GM18909 (cell line): Measurements from ENCODE around the gene DNASE1L1.

ENCODE experiments used
- ATAC-seq: cut with Tn5 transposase; IDR thresholded peaks from one replicate; pipeline ENCODE4 v1.9.1; 2021; ENCODE audit warnings: mild to moderate bottlenecking; ENCODE audit not compliant: unreplicated experiment, poor library complexity

Gene DNASE1L1

GRCh38 chrX:154436983-154437752, 28.1 kb upstream of the DNASE1L1 start, which contains the start of gene GDI1:
GDI1 (plus strand) TSS chrX:154437154; CDS start chrX:154437255, 101 bp downstream.
- ATAC-seq: no peak

- ATAC-seq: no peak
Measured at GRCh38 chrX:154436374-154436982, 27.4 kb upstream of the DNASE1L1 start.

- ATAC-seq: no peak
Measured at GRCh38 chrX:154435171-154435733, 26.2 kb upstream of the DNASE1L1 start.

- ATAC-seq: no peak
Measured at GRCh38 chrX:154434394-154435168, 25.5 kb upstream of the DNASE1L1 start.

GRCh38 chrX:154433605-154434004, 24.6 kb upstream of the DNASE1L1 start:
- ATAC-seq: no peak

- no peak for ATAC-seq
Measured at GRCh38 chrX:154432210-154432609, 23.2 kb upstream of the DNASE1L1 start.

- no peak for ATAC-seq
Measured at GRCh38 chrX:154431341-154431740, 22.3 kb upstream of the DNASE1L1 start.

- ATAC-seq: no peak
Measured at GRCh38 chrX:154430916-154431315, 21.9 kb upstream of the DNASE1L1 start.

GRCh38 chrX:154430479-154430878, 21.4 kb upstream of the DNASE1L1 start:
- ATAC-seq: no peak

- ATAC-seq: no peak
Measured at GRCh38 chrX:154429711-154430110, 20.7 kb upstream of the DNASE1L1 start.

GRCh38 chrX:154428176-154429171, 19.4 kb upstream of the DNASE1L1 start, which contains the start of gene ATP6AP1:
ATP6AP1 (plus strand) TSS chrX:154428677; CDS start chrX:154428693, 16 bp downstream.
- ATAC-seq: peak; percentile 97

GRCh38 chrX:154426916-154427770, 18.1 kb upstream of the DNASE1L1 start:
- ATAC-seq: no peak

- no peak for ATAC-seq
Measured at GRCh38 chrX:154420402-154420756, 11.3 kb upstream of the DNASE1L1 start.

- ATAC-seq: no peak
Measured at GRCh38 chrX:154419688-154420401, 10.8 kb upstream of the DNASE1L1 start.

GRCh38 chrX:154419189-154419588, 10.1 kb upstream of the DNASE1L1 start:
- no peak for ATAC-seq

- ATAC-seq: no peak
Measured at GRCh38 chrX:154417157-154417556, 8.1 kb upstream of the DNASE1L1 start.

GRCh38 chrX:154413142-154413541, 4.1 kb upstream of the DNASE1L1 start:
- no peak for ATAC-seq

- ATAC-seq: no peak
Measured at GRCh38 chrX:154412468-154412867, 3.4 kb upstream of the DNASE1L1 start.
